Tibial nerve (tissue), 4 donors: ENCODE data around the gene ZGPAT. TPM values are rescaled to one million over a fixed set of nuclear protein-coding genes. Genes with fewer than 3 reads are reported as not detected.

ENCODE experiments used
- DNase-seq, 2 donors: peaks; one replicate each; pipeline ENCODE4 v3.0.0-alpha.2; 2019; ENCODE audit warnings: low spot score in 2 of 2
- H3K27ac ChIP-seq, 4 donors: fragments of 200-600 bp; sonication (generic) in 3 of 4; one replicate each; pipeline ENCODE4 v1.5.1; 2017 to 2019; ENCODE audit warnings: mild to moderate bottlenecking in 1 of 4
- H3K27me3 ChIP-seq, 2 donors: fragments of 200-600 bp; sonication (generic) in 1 of 2; one replicate each; pipeline versions ENCODE4 v1.5.1 to v1.6.0; 2017 to 2019
- H3K36me3 ChIP-seq, 3 donors: fragments of 200-600 bp; sonication (generic); one replicate each; pipeline ENCODE4 v1.5.1; 2018 to 2019
- H3K4me1 ChIP-seq, 4 donors: fragments of 200-600 bp; sonication (generic) in 3 of 4; one replicate each; pipeline ENCODE4 v1.5.1; 2017 to 2019
- H3K4me3 ChIP-seq, 4 donors: fragments of 200-600 bp; sonication (generic) in 3 of 4; one replicate each; pipeline ENCODE4 v1.5.1; 2017 to 2019; ENCODE audit warnings: mild to moderate bottlenecking in 1 of 4, moderate library complexity in 1 of 4
- H3K9me3 ChIP-seq, 4 donors: fragments of 200-600 bp; sonication (generic) in 3 of 4; one replicate each; pipeline ENCODE4 v1.5.1; 2017 to 2019
- EP300 ChIP-seq, 2 donors: sonication (generic); formaldehyde crosslinking; IDR thresholded peaks; one replicate each; pipeline ENCODE4 v1.6.1; 2017; ENCODE audit warnings: antibody characterized with exemption in 2 of 2, mild to moderate bottlenecking in 1 of 2
- POLR2A ChIP-seq, 2 donors: fragments of 450-650 bp; IDR thresholded peaks; one replicate each; pipeline ENCODE4 v1.6.1; 2017; ENCODE audit warnings: antibody characterized with exemption in 2 of 2, mild to moderate bottlenecking in 2 of 2, moderate library complexity in 2 of 2
- WGBS, 2 donors: methylation state at CpG; one replicate each; pipeline ENCODE4 v1.1.5; 2018; 5-methylcytosine and 5-hydroxymethylcytosine counted together
- total RNA-seq, 4 donors: library from RNA; depleted of rRNA; stranded (reverse); fragments of >200 nt; gene quantifications; one replicate each; pipeline ENCODE4 v1.1.0, GENCODE V29; 2016
- TF ChIP-seq, protein P1 (sequence below), 5 experiments: fragments of 200-600 bp in 3 of 5; fragments of 450-650 bp in 2 of 5; sonication (generic) in 3 of 5; IDR thresholded peaks; one replicate each; pipeline ENCODE4 v1.5.1; 2016 to 2019; ENCODE audit warnings: antibody characterized with exemption in 5 of 5, mild to moderate bottlenecking in 3 of 5, moderate library complexity in 2 of 5

Gene ZGPAT
- total RNA-seq, 4 donors from 2014 or later = 27.5 to 70.8 (median 40.9) TPM

DNA sequence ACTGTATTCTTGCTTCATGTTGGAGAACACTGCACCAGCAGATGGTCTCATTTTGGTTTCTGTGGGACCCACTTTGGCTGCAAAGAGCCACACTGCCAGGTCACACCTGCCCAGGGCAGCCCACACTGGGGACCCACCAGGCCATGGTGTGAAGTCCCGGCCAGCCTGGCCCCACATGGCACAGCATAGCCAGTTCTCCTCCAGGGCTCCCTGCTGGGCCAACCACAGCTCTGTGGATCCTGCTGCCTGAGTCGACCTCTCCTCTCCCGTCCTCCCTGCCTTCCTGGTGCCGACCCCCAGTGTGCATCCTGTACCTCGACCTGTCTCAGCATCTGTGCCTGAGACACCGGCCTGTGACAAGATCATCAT lies 3.1 kb upstream of the ZGPAT start:
- no peak overlapping the region for H3K27ac ChIP-seq
- WGBS, 2 donors = 73 to 90% methylated on average over 5 to 6 of the region's 6 CpGs
- DNase-seq = no peak
- peaks cover 0 to 72% (median 0%) of the 10 kb centered on the region in 3 donors for H3K36me3 ChIP-seq
- peaks cover 0 to 38% (median 27%) of the 10 kb centered on the region in 4 donors for H3K4me1 ChIP-seq
- no peak overlapping the region for H3K4me3 ChIP-seq
- H3K27me3 ChIP-seq = no peaks in the 10 kb centered on the region
- TF ChIP-seq, protein P1, sequence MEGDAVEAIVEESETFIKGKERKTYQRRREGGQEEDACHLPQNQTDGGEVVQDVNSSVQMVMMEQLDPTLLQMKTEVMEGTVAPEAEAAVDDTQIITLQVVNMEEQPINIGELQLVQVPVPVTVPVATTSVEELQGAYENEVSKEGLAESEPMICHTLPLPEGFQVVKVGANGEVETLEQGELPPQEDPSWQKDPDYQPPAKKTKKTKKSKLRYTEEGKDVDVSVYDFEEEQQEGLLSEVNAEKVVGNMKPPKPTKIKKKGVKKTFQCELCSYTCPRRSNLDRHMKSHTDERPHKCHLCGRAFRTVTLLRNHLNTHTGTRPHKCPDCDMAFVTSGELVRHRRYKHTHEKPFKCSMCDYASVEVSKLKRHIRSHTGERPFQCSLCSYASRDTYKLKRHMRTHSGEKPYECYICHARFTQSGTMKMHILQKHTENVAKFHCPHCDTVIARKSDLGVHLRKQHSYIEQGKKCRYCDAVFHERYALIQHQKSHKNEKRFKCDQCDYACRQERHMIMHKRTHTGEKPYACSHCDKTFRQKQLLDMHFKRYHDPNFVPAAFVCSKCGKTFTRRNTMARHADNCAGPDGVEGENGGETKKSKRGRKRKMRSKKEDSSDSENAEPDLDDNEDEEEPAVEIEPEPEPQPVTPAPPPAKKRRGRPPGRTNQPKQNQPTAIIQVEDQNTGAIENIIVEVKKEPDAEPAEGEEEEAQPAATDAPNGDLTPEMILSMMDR (IDR thresholded peaks at IDR 0.05) = no peak
- TF ChIP-seq EP300 (IDR thresholded peaks at IDR 0.05) (no peak), POLR2A (IDR thresholded peaks at IDR 0.05) (no peak)
- no peaks in the 10 kb centered on the region for H3K9me3 ChIP-seq

DNA sequence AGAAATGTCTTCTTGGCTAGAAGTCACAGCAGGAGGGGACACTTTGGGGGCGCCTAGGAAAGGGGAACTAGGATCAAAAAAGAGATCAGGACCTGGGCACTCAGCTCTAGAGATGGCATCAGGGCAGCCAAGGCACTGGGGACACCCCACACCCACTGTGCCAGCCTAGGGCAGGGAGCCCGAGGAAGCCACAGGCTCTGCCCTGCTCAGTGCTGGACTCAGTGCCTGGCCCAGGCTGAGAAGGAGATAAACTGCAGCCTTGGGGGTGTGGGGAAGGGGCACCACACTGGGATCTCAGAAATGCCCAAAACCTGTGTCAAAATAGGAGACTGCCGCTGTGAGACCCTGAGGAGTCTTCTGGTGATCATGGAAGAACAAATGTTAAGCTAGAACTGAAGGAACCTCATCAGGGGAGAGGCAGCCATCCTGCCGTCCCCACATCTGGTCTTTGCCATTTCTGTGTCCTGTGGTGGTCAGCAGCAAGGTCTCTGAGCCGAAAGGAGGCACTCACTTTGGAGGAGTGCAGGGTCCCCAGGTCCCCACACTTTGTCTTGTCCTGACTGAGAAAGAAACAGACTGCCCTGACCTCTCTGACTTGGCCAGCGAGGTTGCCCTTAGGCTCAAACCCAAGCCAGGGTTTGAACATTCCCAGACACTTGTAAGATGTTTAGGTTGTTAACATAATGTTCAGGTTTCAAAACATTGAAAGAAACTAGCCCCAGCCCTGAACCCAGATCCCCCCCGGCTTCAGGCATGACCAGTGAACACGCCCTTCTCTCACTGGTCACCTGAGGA lies 2.4 kb upstream of the ZGPAT start:
- Histone ChIP-seq H3K4me1 (peaks cover 0 to 37% (median 26%) of the 10 kb centered on the region in 4 donors), H3K9me3 (no peaks in the 10 kb centered on the region), H3K4me3 (no peak overlapping the region), H3K27me3 (no peaks in the 10 kb centered on the region), H3K36me3 (peaks cover 0 to 78% (median 0%) of the 10 kb centered on the region in 3 donors), H3K27ac (peak overlapping the region in 1 of 4 donors; percentile 88)
- WGBS, 2 donors = 91 to 92% methylated on average over 8 of the region's 8 CpGs
- TF ChIP-seq, protein P1 (IDR thresholded peaks at IDR 0.05) = no peak
- TF ChIP-seq EP300 (IDR thresholded peaks at IDR 0.05) (no peak), POLR2A (IDR thresholded peaks at IDR 0.05) (no peak)
- DNase-seq = no peak

DNA sequence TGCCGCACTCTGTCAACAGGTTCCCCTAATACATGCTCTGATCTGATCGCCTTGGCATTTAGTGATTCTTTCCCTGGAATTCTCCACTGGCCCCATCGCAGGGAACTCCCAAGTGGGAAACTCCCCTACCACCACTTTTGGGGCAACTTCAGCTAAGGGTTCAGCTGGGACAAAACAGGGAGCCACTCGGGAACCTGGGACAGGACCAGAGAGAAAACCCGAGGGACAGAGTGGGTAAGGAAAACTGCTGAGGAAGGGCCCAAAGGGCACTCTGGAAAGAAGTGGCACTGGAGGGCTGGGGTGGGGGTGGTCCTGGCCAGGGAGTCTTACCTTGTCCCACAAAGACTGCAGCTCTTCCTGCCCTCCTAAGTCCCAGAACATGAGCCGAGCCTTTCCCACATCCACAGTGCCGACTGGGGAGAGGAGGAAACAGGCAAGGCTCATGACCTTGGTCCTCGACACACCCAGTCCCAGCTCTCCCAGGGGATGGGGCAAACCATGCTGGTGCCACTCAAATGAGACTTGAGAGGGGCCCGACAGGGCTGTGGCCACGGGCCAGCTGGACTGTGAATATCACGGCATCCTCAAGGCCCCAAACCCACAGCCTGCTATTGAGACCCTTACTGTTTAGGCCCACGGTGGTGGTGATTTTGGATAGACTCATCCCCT lies 1.7 kb upstream of the ZGPAT start:
- WGBS, 2 donors = 78 to 86% methylated on average over 12 of the region's 12 CpGs
- H3K27me3 ChIP-seq = no peaks in the 10 kb centered on the region
- H3K4me3 ChIP-seq = peak overlapping the region in 3 of 4 donors; percentile 71 to 89 (median 75)
- peak overlapping the region in 3 of 4 donors; percentile 86 to 88 (median 86) for H3K27ac ChIP-seq
- no peak for TF ChIP-seq EP300 (IDR thresholded peaks at IDR 0.05)
- TF ChIP-seq, protein P1 (IDR thresholded peaks at IDR 0.05) = no peak
- TF ChIP-seq POLR2A (IDR thresholded peaks at IDR 0.05) = no peak
- H3K4me1 ChIP-seq = peaks cover 0 to 39% (median 26%) of the 10 kb centered on the region in 4 donors
- no peaks in the 10 kb centered on the region for H3K9me3 ChIP-seq
- H3K36me3 ChIP-seq = peaks cover 0 to 78% (median under 1%) of the 10 kb centered on the region in 3 donors
- DNase-seq = no peak

DNA sequence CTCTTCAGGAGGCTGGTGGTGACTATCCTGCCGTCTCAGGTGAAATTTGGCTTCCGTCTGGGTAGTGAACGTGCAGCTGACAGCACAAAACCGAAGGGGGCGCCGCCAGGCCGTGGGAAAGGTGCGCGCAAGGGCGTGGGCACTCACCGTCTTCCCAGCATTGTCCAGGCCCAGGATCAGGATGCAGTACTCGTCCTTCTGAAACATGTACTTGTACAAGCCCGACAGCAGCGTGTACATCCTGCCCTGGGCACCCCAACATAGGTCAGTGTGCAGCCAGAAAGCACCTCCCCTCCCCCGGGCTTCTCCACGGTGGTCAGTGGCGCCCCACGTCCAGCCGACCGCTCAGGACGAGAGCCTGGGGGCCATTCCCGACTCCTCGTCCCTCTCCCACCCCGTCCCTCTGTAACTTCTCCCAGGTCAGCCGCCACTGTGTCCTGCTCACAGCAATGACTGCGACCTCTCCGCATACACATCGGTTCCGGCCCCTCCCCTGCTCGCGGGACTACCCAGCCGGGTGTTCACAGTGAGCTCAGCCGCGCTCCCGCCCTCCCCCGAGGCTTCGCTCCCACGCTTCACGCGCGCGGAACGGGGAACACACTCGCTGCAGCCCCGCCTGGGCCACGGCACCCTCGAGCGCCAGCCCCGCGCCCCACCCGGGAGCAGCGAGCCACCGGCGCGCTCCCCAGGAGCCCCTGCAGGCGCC lies 834 bp upstream of the ZGPAT start:
- no peaks in the 10 kb centered on the region for H3K27me3 ChIP-seq
- TF ChIP-seq, protein P1 (IDR thresholded peaks at IDR 0.05) = peak in 1 of 5 experiments; percentile 13
- no peak for TF ChIP-seq EP300 (IDR thresholded peaks at IDR 0.05)
- H3K27ac ChIP-seq = peak overlapping the region; percentile 51 to 88 (median 86)
- H3K36me3 ChIP-seq = peaks cover 0 to 79% (median 5%) of the 10 kb centered on the region in 3 donors
- peak overlapping the region; percentile 71 to 96 (median 82) for H3K4me3 ChIP-seq
- WGBS, 2 donors = 1 to 2% methylated on average over 39 to 43 of the region's 56 CpGs
- no peak for DNase-seq
- no peaks in the 10 kb centered on the region for H3K9me3 ChIP-seq
- H3K4me1 ChIP-seq = peaks cover 0 to 39% (median 26%) of the 10 kb centered on the region in 4 donors
